DND-41 (cell line): ENCODE data around the gene PTH.

Experiments
- ATAC-seq: fragments of 200-7000 bp; cut with Tn5 transposase; 3 replicates; pipeline ENCODE4 v1.9.1; 2021; ENCODE audit warnings: low read depth; ENCODE audit not compliant: insufficient read depth
- DNase-seq: peaks from one replicate; pipeline ENCODE4 v3.0.0-alpha.2; 2020
- H2AFZ ChIP-seq: 2 replicates; pipeline ENCODE4 v1.6.0; 2012; ENCODE audit warnings: low read depth, low read length
- H3K27ac ChIP-seq: 2 replicates; pipeline ENCODE4 v1.5.1; 2012; ENCODE audit warnings: low read length, inconsistent platforms
- H3K27me3 ChIP-seq: fragments of 200-600 bp; sonication (generic); 2 replicates; pipeline ENCODE4 v1.6.0; 2012; ENCODE audit warnings: low read length, mild to moderate bottlenecking, inconsistent platforms; ENCODE audit not compliant: insufficient read depth, poor library complexity
- H3K36me3 ChIP-seq: 2 replicates; pipeline ENCODE4 v1.5.1; 2012; ENCODE audit warnings: low read length, inconsistent platforms; ENCODE audit not compliant: insufficient read depth
- H3K4me1 ChIP-seq: 2 replicates; pipeline ENCODE4 v1.5.1; 2012; ENCODE audit warnings: mild to moderate bottlenecking, low read length; ENCODE audit not compliant: insufficient read depth
- H3K4me2 ChIP-seq: 2 replicates; pipeline ENCODE4 v1.6.0; 2012; ENCODE audit warnings: mild to moderate bottlenecking, moderate library complexity, low read length, inconsistent platforms; ENCODE audit not compliant: insufficient read depth
- H3K4me3 ChIP-seq, 2 experiments: fragments of 200-600 bp in 1 of 2; shearing (Covaris generic) in 1 of 2; 2 replicates each; pipeline ENCODE4 v1.5.1; 2012 to 2016; ENCODE audit warnings: inconsistent platforms in 2 of 2, low read length in 2 of 2, mild to moderate bottlenecking in 2 of 2, low read depth in 1 of 2, moderate library complexity in 1 of 2
- H3K79me2 ChIP-seq: 2 replicates; pipeline ENCODE4 v1.6.0; 2012; ENCODE audit warnings: low read length, inconsistent platforms; ENCODE audit not compliant: insufficient read depth
- H3K9ac ChIP-seq: 2 replicates; pipeline ENCODE4 v1.6.0; 2012; ENCODE audit warnings: low read depth, mild to moderate bottlenecking, inconsistent platforms, low read length, moderate library complexity
- H3K9me3 ChIP-seq: 2 replicates; pipeline ENCODE4 v1.5.1; 2012; ENCODE audit warnings: low read length, moderate library complexity, mild to moderate bottlenecking, inconsistent platforms; ENCODE audit not compliant: insufficient read depth, severe bottlenecking
- H4K20me1 ChIP-seq: 2 replicates; pipeline ENCODE4 v1.6.0; 2012; ENCODE audit warnings: low read length; ENCODE audit not compliant: insufficient read depth
- CTCF ChIP-seq: IDR thresholded peaks from 2 replicates; pipeline ENCODE4 v1.5.1; 2012; ENCODE audit warnings: borderline replicate concordance, low read length, moderate library complexity, mild to moderate bottlenecking; ENCODE audit not compliant: poor library complexity, severe bottlenecking; ENCODE audit errors: extremely low read depth
- EZH2 ChIP-seq: IDR thresholded peaks from 3 replicates; pipeline ENCODE4 v1.6.1; 2012; ENCODE audit warnings: borderline replicate concordance, low read depth, mild to moderate bottlenecking, moderate library complexity, low read length, inconsistent platforms; ENCODE audit not compliant: severe bottlenecking

PTH gene

GRCh38 chr11:13495929-13496328 is at the start of gene PTH:
Gene PTH, minus strand, starts transcription at chr11:13495997. Its CDS starts 3,142 bp downstream, at chr11:13492855.
- no peak for TF ChIP-seq EZH2
- no peak for TF ChIP-seq CTCF

DNA sequence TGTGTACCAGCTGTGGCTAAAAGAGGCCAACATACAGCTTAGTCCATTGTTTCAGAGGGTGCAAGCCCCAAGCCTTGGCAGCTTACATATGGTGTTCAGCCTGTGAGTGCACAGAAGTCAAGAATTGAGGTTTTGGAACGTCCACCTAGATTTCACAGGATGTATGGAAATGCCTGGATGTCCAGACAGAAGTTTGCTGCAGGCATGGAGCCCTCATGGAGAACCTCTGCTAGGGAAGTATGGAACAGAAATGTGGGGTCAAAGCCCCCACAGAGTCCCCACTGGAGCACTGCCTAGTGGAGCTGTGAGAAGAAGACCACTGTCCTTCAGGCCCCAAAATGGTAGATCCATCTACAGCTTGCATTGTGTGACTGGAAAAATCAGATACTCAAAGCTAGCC is 42.2 kb upstream of the PTH start:
- H3K9ac ChIP-seq = no peak overlapping the region
- H3K9me3 ChIP-seq = peaks cover 6% of the 10 kb centered on the region
- no peak overlapping the region for H3K27ac ChIP-seq
- no peaks in the 10 kb centered on the region for H4K20me1 ChIP-seq
- no peaks in the 10 kb centered on the region for H3K27me3 ChIP-seq
- H3K4me1 ChIP-seq = no peaks in the 10 kb centered on the region
- DNase-seq = no peak
- no peak overlapping the region for H3K4me3 ChIP-seq
- no peaks in the 10 kb centered on the region for H3K36me3 ChIP-seq
- H3K79me2 ChIP-seq = no peaks in the 10 kb centered on the region
- no peak overlapping the region for H3K4me2 ChIP-seq
- no peak overlapping the region for H2AFZ ChIP-seq
- ATAC-seq = no peak
- TF ChIP-seq EZH2 (no peak), CTCF (no peak)

More at GRCh38 chr11:13495929-13496328, at the start of gene PTH:
- Histone ChIP-seq H4K20me1 (no peaks in the 10 kb centered on the region), H3K79me2 (no peaks in the 10 kb centered on the region), H3K4me2 (no peak within 1 kb of the TSS), H3K27me3 (peaks cover 17% of the 10 kb centered on the region), H2AFZ (no peak within 1 kb of the TSS), H3K9ac (no peak within 1 kb of the TSS), H3K9me3 (no peaks in the 10 kb centered on the region), H3K36me3 (no peaks in the 10 kb centered on the region), H3K27ac (no peak within 1 kb of the TSS), H3K4me1 (no peaks in the 10 kb centered on the region), H3K4me3 (no peak within 1 kb of the TSS)
- DNase-seq (no peak), ATAC-seq (no peak)

DNA sequence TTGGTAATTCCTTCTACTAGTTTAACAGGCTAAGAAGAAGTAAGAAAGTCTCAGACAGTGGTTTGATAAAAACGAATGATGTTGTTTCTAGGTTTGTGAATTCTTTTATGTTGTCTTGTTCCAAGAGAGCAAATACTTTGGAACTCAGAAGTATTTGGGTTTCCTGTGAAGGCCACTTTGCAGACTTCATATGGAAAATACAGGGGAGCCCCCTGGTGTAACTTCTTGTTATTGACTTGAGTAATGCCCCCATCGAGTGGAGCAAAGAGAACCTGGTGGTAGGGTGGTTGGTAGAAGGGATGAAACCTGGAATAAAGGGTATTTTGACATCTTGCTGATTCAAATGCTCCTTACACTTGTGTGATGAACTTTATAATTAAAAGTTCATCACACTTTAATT is 40.0 kb upstream of the PTH start:
- Histone ChIP-seq H3K79me2 (no peaks in the 10 kb centered on the region), H3K4me2 (no peak overlapping the region), H3K27me3 (no peaks in the 10 kb centered on the region), H3K9me3 (peaks cover 6% of the 10 kb centered on the region), H3K4me1 (no peaks in the 10 kb centered on the region), H3K27ac (no peak overlapping the region), H3K36me3 (no peaks in the 10 kb centered on the region), H3K9ac (no peak overlapping the region), H2AFZ (no peak overlapping the region), H3K4me3 (no peak overlapping the region), H4K20me1 (no peaks in the 10 kb centered on the region)
- ATAC-seq = no peak
- no peak for DNase-seq
- TF ChIP-seq CTCF (peak; percentile 22), EZH2 (no peak)

- H3K4me1 ChIP-seq = no peaks in the 10 kb centered on the region
- no peak overlapping the region for H3K27ac ChIP-seq
- no peak overlapping the region for H3K9ac ChIP-seq
- no peaks in the 10 kb centered on the region for H3K36me3 ChIP-seq
- no peaks in the 10 kb centered on the region for H4K20me1 ChIP-seq
- H3K4me2 ChIP-seq = no peak overlapping the region
- H3K9me3 ChIP-seq = peaks cover 6% of the 10 kb centered on the region
- H3K79me2 ChIP-seq = no peaks in the 10 kb centered on the region
- H3K27me3 ChIP-seq = no peaks in the 10 kb centered on the region
- no peak for ATAC-seq
- no peak overlapping the region for H2AFZ ChIP-seq
- H3K4me3 ChIP-seq = no peak overlapping the region
- DNase-seq = no peak
- no peak for TF ChIP-seq CTCF
- no peak for TF ChIP-seq EZH2
These were observed 38.6 kb upstream of the PTH start for GRCh38 chr11:13534358-13534757.
